Endothelial cell of umbilical vein (primary cell): ENCODE measurements around the gene TESMIN. TPM values are rescaled to one million over a fixed set of nuclear protein-coding genes. Genes with fewer than 3 reads are reported as not detected.

Experiments
- BruUV-seq: library from RNA; stranded (reverse); fragments of 400-500 nt; replicated peaks from 2 replicates; lab custom pipeline; 2021; lab: Mats Ljungman, UMichigan
- CTCF ChIA-PET: fragments of 300-600, 350-600 bp; sonication (Branson Sonifier 250); formaldehyde crosslinking; loops from one replicate; lab custom pipeline; 2021; ENCODE audit warnings: antibody characterized with exemption, inconsistent platforms; lab: Charles Lee
- POLR2A ChIA-PET: fragments of 300-600, 350-600 bp; sonication (Branson Sonifier 250); formaldehyde crosslinking; loops from one replicate; lab custom pipeline; 2021; ENCODE audit warnings: antibody characterized with exemption, inconsistent platforms; lab: Charles Lee
- DNase-seq: peaks from one replicate; pipeline ENCODE4 v3.0.0-alpha.2; 2011; ENCODE audit warnings: low read depth, low spot score
- FAIRE-seq: peaks from 2 replicates; lab custom pipeline; 2011; peaks lifted over from hg19 to GRCh38; lab: Jason Lieb, UNC
- H2AFZ ChIP-seq: 2 replicates; pipeline ENCODE4 v1.6.0; 2012; ENCODE audit warnings: low read depth, low read length, control low read depth, inconsistent platforms
- H3K27ac ChIP-seq: 2 replicates; pipeline ENCODE4 v1.5.1; 2011; ENCODE audit warnings: low read depth, mild to moderate bottlenecking, control low read depth, low read length, moderate library complexity; ENCODE audit not compliant: insufficient read depth
- H3K27me3 ChIP-seq, 2 experiments: 2 replicates each; pipeline versions ENCODE4 v1.6.0 to v1.6.1; 2011; ENCODE audit warnings: low read length in 2 of 2, mixed read lengths in 1 of 2; ENCODE audit not compliant: control insufficient read depth in 2 of 2, insufficient read depth in 2 of 2
- H3K36me3 ChIP-seq, 2 experiments: 2 replicates in 1 of 2; 3 replicates in 1 of 2; pipeline ENCODE4 v1.5.1; 2011; ENCODE audit warnings: low read length in 2 of 2, mild to moderate bottlenecking in 1 of 2, moderate library complexity in 1 of 2; ENCODE audit not compliant: control insufficient read depth in 2 of 2, insufficient read depth in 2 of 2; ENCODE audit errors: extremely low read depth in 1 of 2
- H3K4me1 ChIP-seq: 3 replicates; pipeline ENCODE4 v1.5.1; 2011; ENCODE audit warnings: mild to moderate bottlenecking, low read length; ENCODE audit not compliant: control insufficient read depth, insufficient read depth; ENCODE audit errors: extremely low read depth
- H3K4me2 ChIP-seq: 2 replicates; pipeline ENCODE4 v1.6.1; 2011; ENCODE audit warnings: low read length, control low read depth, mixed read lengths; ENCODE audit not compliant: insufficient read depth
- H3K4me3 ChIP-seq, 3 experiments: fragments of 200-600 bp in 1 of 3; sonication (generic), shearing (Covaris generic) in 1 of 3; replicated peaks in 1 of 3; 2 replicates each; pipeline ENCODE4 v1.5.1; 2011 to 2016; ENCODE audit warnings: control low read depth in 3 of 3, low read length in 3 of 3, mild to moderate bottlenecking in 2 of 3, inconsistent platforms in 1 of 3, low read depth in 1 of 3, moderate library complexity in 1 of 3; ENCODE audit not compliant: insufficient read depth in 1 of 3
- H3K79me2 ChIP-seq: 2 replicates; pipeline ENCODE4 v1.6.0; 2012; ENCODE audit warnings: low read length, inconsistent platforms; ENCODE audit not compliant: control insufficient read depth, insufficient read depth
- H3K9ac ChIP-seq: replicated peaks from 2 replicates; pipeline ENCODE3; 2011; ENCODE audit warnings: low read length, control low read depth; ENCODE audit not compliant: insufficient read depth; ENCODE audit errors: extremely low read depth
- H3K9me1 ChIP-seq: replicated peaks from 3 replicates; pipeline ENCODE4 v1.6.0; 2011; ENCODE audit warnings: mild to moderate bottlenecking, low read length; ENCODE audit not compliant: control insufficient read depth, insufficient read depth; ENCODE audit errors: extremely low read depth
- H3K9me3 ChIP-seq: replicated peaks from 2 replicates; pipeline ENCODE4 v1.5.1; 2012; ENCODE audit warnings: low read length, inconsistent platforms; ENCODE audit not compliant: control insufficient read depth, insufficient read depth
- H4K20me1 ChIP-seq: replicated peaks from 2 replicates; pipeline ENCODE3; 2011; ENCODE audit warnings: mild to moderate bottlenecking, low read length; ENCODE audit not compliant: control insufficient read depth, insufficient read depth; ENCODE audit errors: extremely low read depth
- EZH2 ChIP-seq: IDR thresholded peaks from 2 replicates; pipeline ENCODE4 v1.6.1; 2012; ENCODE audit warnings: borderline replicate concordance, low read depth, mild to moderate bottlenecking, moderate library complexity, low read length, inconsistent platforms; ENCODE audit not compliant: severe bottlenecking
- FOS ChIP-seq: IDR thresholded peaks from 2 replicates; pipeline ENCODE4 v1.6.1; 2011; ENCODE audit warnings: mild to moderate bottlenecking, low read length, moderate library complexity, borderline replicate concordance; ENCODE audit not compliant: insufficient read depth
- GATA2 ChIP-seq: IDR thresholded peaks from 2 replicates; pipeline ENCODE4 v1.7.0; 2011; ENCODE audit warnings: low read depth, mild to moderate bottlenecking, moderate library complexity, mixed read lengths, low read length; ENCODE audit not compliant: insufficient read length, insufficient read depth
- JUN ChIP-seq: IDR thresholded peaks from 2 replicates; pipeline ENCODE4 v1.6.1; 2011; ENCODE audit warnings: borderline replicate concordance, low read depth; ENCODE audit not compliant: insufficient read length, insufficient read depth
- MAX ChIP-seq: IDR thresholded peaks from 2 replicates; pipeline ENCODE4 v1.6.1; 2011; ENCODE audit not compliant: insufficient read depth, insufficient read length
- MYC ChIP-seq: IDR thresholded peaks from one replicate; pipeline ENCODE4 v1.6.1; 2011; ENCODE audit warnings: mild to moderate bottlenecking, low read depth, low read length
- POLR2A ChIP-seq: IDR thresholded peaks from 2 replicates; pipeline ENCODE4 v1.6.1; 2012; ENCODE audit warnings: low read depth, mild to moderate bottlenecking, control low read depth, low read length
- POLR2AphosphoS5 ChIP-seq: IDR thresholded peaks from 2 replicates; pipeline ENCODE4 v1.6.1; 2012; ENCODE audit warnings: low read depth, mild to moderate bottlenecking, control low read depth, low read length, moderate library complexity; ENCODE audit not compliant: insufficient read depth
- dilution Hi-C: fragments of 300-500 bp; cut with MboI; formaldehyde crosslinking; loops from one replicate; pipeline ENCODE4 v1.15.0; 2019; ENCODE audit warnings: low sequenced_read_pairs; ENCODE audit not compliant: extremely low pct_ligation_motif_present
- intact Hi-C: fragments of 100-400 bp; cut with micrococcal nuclease; formaldehyde crosslinking; loops from one replicate; pipeline ENCODE4 v1.10.0; 2022
- polyA plus RNA-seq, 4 experiments: library from polyadenylated mRNA; depleted of rRNA in 3 of 4; stranded (reverse) in 3 of 4; unstranded in 1 of 4; fragments of >200 nt; gene quantifications; 2 replicates each; pipeline versions ENCODE4 v1.2.1 to v1.2.3, GENCODE V29; 2011 to 2012; ENCODE audit warnings: missing spikeins in 1 of 4
- total RNA-seq: library from RNA; stranded (reverse); gene quantifications from 2 replicates; pipeline ENCODE4 v1.2.3, GENCODE V29; 2021
- TF ChIP-seq, protein P1 (sequence below), 2 donors: IDR thresholded peaks; 1 replicate in 1 of 2; 2 replicates in 1 of 2; pipeline ENCODE4 v1.5.1; 2011; ENCODE audit warnings: low read length in 2 of 2, mild to moderate bottlenecking in 2 of 2, moderate library complexity in 2 of 2, control low read depth in 1 of 2, inconsistent platforms in 1 of 2, low read depth in 1 of 2; ENCODE audit not compliant: insufficient read depth in 1 of 2; ENCODE audit errors: extremely low read depth in 1 of 2

TESMIN gene
- total and polyA plus RNA-seq, 2 donors (not counting 3 experiments of a cell fraction or from before 2014, with no cell fraction given) = 1.7 to 6.1 TPM

DNA sequence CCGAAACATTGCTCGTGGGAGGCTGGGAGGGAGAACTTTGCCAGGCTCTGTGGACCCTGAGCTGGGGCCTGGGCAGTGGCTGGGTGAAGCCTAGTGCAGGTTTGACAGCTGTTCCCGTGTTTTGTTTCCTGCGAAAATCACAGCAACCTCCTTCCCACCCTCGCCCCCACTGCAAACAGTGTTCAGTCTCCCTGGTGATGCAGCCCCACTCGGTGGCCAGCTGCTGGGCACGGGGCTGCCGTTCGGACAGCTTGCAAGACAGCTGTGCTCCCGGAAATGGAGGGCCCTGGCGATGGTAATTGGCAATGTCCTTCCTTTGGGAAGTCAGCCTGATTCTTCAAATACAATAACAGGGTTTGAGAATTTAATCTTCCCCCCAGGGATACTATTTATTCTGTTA lies 77.3 kb downstream of the TESMIN start:
- no peaks in the 10 kb centered on the region for H3K27me3 ChIP-seq
- H3K4me3 ChIP-seq = no peak overlapping the region
- FAIRE-seq (no peak), DNase-seq (no peak)
- no peak overlapping the region for H2AFZ ChIP-seq
- no peaks in the 10 kb centered on the region for H3K79me2 ChIP-seq
- H3K9ac ChIP-seq = no peak overlapping the region
- no peak for TF ChIP-seq GATA2
- TF ChIP-seq POLR2A = no peak
- no peak for TF ChIP-seq MAX
- no peak for TF ChIP-seq MYC
- TF ChIP-seq EZH2 = no peak
- no peak for TF ChIP-seq FOS
- no peak for TF ChIP-seq JUN
- TF ChIP-seq POLR2AphosphoS5 = no peak
- TF ChIP-seq, protein P1, sequence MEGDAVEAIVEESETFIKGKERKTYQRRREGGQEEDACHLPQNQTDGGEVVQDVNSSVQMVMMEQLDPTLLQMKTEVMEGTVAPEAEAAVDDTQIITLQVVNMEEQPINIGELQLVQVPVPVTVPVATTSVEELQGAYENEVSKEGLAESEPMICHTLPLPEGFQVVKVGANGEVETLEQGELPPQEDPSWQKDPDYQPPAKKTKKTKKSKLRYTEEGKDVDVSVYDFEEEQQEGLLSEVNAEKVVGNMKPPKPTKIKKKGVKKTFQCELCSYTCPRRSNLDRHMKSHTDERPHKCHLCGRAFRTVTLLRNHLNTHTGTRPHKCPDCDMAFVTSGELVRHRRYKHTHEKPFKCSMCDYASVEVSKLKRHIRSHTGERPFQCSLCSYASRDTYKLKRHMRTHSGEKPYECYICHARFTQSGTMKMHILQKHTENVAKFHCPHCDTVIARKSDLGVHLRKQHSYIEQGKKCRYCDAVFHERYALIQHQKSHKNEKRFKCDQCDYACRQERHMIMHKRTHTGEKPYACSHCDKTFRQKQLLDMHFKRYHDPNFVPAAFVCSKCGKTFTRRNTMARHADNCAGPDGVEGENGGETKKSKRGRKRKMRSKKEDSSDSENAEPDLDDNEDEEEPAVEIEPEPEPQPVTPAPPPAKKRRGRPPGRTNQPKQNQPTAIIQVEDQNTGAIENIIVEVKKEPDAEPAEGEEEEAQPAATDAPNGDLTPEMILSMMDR (IDR thresholded peaks at IDR 0.05; ENCODE audit: extremely low read depth in 1 of 2, insufficient read depth in 1 of 2, low read depth in 1 of 2, low read length in 2 of 2) = no peak
- intact Hi-C loops = no loop called here
- H3K4me2 ChIP-seq = no peak overlapping the region
- dilution Hi-C loops = no loop called here
- ChIA-PET CTCF (interaction anchor here (1.8 kb wide), 1 partner anchor 15 kb away, joined by 4 read pairs; no protein-coding TSS in a partner anchor), POLR2A (no interaction called here)
- no peaks in the 10 kb centered on the region for H3K36me3 ChIP-seq
- no peak overlapping the region for H3K27ac ChIP-seq
- H4K20me1 ChIP-seq = no peaks in the 10 kb centered on the region
- peaks cover 7% of the 10 kb centered on the region for H3K4me1 ChIP-seq
- H3K9me3 ChIP-seq = no peaks in the 10 kb centered on the region
- BruUV-seq = no TSS peak
- H3K9me1 ChIP-seq = no peaks in the 10 kb centered on the region
